GM19463 (cell line): Measurements from ENCODE around the gene STX1A.

ENCODE experiments used
- ATAC-seq: cut with Tn5 transposase; IDR thresholded peaks from one replicate; pipeline ENCODE4 v1.9.1; 2021; ENCODE audit warnings: mild to moderate bottlenecking, moderate library complexity; ENCODE audit not compliant: unreplicated experiment

Gene STX1A

DNA sequence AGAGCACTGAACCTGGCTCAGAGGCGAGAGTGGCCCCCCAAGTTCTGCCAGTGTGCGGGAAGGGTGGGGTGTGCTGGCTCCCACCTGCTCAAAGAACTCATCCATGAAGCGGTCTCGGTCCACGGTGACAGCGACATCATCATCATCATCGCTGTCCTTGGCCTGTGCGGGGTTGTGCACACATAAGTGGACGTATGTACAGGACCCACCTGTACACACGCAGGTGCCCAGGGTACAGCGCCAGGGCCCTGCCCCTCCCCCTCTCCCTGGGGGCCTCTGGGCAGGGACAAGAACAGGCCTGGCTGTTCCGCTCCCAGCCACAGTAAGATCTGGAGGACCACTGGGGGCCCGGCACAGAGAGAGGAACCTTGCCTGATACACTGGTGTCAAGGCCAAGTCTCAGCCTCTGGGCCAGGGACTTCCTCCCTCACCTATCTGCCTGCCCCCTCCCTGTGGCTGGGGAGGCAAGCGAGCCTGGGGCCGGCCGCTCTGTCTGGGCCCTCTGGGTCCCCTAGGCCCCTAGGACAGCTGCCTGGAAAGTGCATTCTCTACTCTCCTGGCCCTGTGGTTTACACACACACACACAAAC lies 10.4 kb downstream of the STX1A start:
- no peak for ATAC-seq

GRCh38 chr7:73707045-73707631 lies 12.3 kb downstream of the STX1A start:
- no peak for ATAC-seq

DNA sequence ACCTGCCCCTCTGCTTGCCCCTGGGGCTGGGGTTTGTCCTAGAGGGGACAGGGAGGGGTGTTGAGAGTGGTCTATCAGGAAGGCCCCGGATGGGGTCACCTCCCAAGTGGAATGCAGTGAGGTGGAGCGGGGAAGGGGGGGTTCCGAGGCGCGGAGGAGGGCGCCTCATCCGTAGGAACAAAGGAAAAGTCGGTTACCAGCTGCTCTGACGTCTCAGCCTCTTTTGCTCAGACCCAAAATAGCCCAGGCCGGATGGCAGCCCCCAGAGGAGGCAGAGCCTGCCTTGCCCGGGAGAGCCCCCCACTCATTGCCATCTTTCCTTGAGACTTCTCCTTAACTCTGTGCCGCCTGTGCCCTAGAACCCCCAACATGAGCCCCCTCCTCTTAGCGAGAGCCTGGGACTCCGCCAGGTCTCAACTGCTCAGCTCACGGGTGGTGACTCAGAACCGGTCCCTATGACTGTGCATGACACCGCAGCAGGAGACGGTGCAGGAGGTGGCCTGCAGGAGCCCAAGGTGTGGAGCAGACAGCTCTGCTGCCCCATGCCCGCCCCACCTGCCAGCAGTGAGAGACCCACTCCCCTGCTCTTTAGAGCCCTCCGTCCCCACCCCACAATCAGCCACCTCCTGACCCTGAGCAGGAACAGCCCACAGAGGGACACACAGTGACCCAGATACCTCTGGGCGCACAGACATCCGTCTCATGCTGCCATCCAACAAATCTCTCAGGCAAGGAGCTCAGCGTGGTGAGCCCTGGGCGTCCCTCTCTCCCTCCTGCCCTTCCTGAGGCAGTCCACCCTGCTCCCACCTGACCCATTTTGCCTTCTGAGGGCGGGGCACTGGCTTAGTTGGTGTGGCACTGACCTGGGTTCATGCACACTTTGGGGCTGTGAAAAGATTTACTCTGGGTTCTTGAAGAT lies 13.1 kb downstream of the STX1A start:
- no peak for ATAC-seq

DNA sequence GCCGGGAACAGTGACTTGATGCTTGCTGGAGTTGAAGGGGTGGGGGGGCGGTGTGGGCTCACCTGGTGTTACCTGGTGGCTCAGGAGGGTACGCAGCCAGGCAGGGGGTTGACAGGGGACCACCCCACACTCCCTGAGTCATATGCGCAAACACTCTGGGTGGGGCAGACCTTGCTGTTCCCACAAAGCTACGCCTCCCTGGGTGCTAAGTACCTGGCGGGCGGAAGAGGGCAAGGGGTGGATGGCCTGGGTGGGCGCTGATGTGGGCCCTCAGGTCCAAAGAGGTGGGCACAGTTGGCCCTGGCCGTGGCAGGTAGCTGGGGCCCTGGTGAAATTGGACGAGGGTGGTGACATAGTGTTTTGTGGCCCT lies 13.9 kb downstream of the STX1A start:
- no peak for ATAC-seq

DNA sequence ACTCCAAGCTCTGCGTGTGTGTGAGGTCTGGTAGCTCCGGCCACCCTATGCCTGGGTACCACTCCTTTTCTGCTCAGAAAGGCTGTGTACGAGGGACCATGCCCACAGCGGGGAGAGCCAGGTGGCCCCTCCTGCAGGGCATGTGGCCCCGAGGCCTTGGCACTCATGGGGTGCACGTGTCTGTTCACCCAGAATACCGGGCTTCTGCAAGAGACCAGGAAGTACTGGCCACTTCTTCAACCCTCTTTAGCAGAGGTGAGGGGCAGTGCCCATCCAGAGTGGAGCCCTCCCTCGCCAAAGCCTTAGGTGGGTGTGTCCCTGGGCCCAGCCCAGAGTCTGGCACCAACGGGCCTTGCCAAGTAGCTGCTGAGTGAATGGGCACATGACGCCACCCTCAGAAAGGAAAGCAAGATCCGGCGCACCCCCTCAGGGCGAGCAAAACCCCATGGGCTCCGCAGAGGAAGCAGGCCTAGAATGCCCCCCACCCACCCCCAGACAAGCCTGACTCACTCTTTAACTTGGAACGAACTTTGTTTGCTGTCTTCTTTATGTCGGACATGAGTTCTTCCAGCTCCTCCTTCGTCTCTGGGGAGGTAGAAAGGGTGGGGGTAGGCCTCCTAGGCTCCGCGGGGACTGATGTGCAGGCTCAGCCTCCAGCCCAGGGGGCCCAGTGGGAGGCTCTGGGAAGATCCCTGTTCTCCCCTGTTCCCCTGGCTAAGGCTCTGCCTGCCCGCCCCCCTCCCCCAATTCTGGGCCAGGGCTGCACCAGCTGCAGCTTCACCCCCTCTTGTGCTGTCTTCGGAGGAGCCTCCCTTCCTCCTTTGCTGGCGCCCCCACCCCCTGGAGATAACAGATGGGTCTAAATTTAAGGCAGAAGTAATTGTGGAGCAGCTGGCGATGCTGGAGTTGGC lies 14.6 kb downstream of the STX1A start:
- ATAC-seq = no peak

DNA sequence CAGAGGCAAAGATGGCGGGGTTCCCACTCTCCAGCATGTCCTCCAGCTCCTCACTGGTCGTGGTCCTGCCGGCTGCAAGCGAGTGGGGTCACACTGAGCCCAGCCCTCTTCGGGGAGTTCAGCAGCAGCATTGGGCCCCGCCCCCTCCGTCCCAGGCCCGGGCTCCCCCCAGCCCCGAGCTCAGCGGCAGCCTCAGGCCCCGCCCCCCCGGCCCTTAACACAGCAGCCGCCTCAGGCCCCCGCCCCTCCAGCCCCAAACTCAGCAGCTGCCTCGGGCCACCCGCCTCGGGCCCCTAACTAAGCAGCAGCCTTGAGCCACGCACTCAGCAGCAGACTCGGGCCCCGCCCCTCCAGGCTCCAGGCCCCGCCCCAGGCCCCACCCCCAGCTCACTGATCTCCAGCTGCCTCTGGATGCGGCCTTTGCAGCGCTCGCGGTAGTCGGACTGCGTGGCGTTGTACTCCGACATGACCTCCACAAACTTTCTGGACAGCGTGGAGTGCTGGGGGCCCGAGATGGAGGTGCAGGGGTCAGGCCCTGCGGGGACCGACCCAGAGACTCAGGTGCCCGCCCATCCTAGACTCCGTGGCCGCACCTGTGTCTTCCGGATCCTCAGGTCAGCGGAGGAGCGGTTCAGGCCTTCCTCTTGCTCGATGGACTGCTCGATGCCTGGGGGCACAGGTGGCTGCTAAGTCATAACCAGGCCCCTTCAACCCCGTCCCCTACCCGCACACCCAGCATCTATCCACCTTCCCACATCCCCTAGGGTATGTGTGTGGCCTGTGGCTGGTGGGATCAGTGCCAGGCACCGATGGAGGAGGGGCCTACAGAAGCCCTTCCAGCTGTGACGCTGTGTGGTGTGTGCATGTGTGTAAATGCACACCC lies 15.5 kb downstream of the STX1A start:
- no peak for ATAC-seq

GRCh38 chr7:73703225-73703624 lies 16.2 kb downstream of the STX1A start:
- ATAC-seq = no peak

GRCh38 chr7:73702665-73703064 lies 16.8 kb downstream of the STX1A start:
- ATAC-seq = no peak

DNA sequence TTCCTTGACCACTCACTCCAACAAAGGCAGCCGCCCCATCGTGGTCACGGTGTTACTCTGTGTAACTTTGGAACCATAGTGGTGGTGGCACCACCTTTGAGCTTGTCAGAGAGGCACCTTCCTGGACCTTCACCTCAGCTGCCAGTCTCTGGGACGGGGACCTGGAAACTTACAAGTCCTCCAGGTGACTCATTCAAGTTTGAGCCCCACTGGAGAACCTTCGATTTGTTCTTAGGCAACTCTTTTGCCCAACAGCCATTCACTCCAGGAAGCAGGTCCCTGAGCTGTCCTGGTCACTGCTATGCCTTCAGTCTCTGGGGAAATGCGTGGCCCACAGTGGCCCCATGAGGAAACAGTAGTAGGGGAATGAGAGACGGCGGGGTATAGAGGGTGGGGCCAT lies 17.2 kb downstream of the STX1A start:
- ATAC-seq = no peak

DNA sequence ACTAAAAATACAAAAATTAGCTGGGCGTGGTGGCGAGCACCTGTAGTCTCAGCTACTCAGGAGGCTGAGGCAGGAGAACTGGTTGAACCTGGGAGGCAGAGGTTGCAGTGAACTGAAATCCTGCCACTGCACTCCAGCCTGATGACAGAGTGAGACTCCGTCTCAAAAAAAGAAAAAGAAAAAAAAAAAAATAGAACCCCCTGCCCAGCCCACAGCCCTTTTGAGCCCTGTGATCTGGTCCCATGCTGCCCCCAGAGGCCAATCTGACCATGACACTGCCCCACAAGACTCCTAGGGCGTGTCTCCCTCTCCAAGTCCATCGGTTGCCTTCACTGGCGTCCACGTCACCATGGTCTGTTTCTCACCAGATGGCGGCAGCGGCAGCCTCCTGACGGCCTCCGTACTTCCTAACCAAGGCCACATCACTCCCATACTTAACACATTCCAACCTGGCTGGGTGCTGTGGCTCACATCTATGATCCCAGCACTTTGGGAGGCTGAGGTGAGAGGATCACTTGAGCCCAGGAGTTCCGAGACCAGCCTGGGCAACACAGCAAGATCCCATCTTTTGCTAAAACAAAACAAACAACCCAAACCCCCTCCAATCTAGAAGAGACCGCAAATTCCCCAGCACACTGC lies 18.0 kb downstream of the STX1A start:
- no peak for ATAC-seq

GRCh38 chr7:73700581-73701134 lies 18.8 kb downstream of the STX1A start:
- ATAC-seq = no peak

GRCh38 chr7:73700069-73700423 lies 19.4 kb downstream of the STX1A start:
- no peak for ATAC-seq

DNA sequence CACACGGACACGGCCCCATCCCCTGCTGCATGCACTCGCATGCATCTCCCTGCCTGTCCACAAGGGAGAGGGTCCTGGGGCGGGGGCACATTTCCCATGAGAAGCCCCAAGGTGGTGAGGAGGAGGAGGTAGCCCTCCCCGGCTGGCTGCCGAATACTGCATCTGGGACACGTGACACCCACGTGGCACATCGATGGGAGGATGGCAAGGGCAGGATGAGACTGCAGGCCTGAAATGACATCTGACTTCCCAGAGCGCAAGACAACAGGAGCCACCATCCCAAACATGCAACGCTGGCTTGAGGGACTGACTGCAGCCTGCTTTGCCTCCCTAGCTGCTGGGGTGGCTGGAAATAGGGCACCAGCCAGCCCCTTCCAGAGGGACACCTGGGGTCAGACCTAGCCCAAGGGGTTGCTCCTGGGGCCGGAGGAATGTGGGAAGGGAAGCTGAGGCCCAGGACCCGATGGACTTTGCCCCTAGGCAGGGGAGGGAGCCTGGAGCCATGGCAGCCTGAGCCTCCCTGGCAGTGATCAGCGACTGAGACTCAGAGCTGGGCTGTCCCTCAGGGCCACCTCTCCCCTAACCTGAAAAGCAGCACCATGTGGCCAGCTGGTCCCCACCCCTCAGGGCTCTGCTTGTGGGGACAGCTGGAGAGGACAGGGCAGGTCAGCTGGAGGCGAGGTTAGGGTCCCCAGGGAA lies 19.9 kb downstream of the STX1A start:
- no peak for ATAC-seq

DNA sequence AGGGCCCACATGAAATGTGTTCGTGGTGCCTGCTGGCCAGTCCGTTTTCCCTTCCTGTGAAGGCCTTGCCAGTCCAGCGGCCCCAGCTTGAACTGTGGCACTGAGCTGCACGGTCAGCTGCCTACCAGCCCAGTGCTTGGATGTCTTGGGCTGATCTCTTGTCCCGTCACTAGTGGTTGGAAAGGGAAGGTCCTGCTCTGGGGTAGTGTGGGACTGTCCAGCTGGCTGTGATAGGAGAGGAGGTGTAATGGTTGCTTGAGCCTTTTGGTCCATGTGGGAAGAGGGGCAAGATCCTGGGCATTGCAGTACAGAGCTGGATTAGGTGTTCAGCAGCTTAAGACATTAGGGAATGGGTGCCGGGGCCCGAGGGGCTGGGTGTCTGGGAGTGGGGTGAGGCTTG lies 21.1 kb downstream of the STX1A start:
- no peak for ATAC-seq

DNA sequence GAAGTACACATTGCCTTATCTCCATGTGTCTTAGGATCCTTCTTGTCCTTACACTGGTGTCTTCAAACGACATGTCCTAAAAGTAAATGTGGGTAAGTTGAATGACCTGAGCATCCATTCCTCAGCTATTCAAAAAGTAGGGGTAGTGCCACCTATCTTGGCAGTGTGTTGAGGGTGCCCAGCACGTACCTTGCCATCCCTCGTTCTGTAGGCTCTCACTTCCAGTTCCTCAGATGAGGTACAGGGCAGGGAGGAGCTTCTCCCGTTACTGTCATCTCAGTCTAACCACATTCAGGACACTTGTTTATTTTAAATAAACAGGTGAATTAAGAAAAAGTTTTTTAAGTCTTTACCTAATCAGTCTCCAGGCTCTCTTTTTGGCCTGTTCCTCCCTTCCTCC lies 23.1 kb downstream of the STX1A start:
- ATAC-seq = no peak

DNA sequence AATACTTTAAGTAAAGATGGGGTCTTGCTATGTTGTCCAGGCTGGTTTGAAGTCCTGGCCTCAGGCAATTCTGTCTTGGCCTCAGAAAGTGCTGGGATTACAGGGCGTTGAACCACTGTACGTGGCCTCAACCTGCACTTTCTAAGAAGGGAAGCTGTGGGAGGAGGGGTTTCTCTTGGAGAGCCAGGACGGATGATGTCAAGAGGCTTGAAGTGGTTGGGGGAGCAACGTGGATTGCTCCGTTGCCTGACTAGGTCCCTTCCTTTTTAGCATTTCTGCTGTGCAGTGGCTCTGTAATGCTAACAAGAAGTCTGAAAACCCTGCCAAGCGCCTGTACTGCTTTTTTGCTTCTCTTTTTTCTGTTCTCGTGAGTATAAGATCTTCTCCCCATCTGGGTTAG lies 28.8 kb downstream of the STX1A start:
- no peak for ATAC-seq

GRCh38 chr7:73688288-73688687 lies 31.2 kb downstream of the STX1A start:
- ATAC-seq = no peak

GRCh38 chr7:73685311-73685710 lies 34.2 kb downstream of the STX1A start:
- ATAC-seq = no peak
